DND-41 (cell line): ENCODE data around the gene NMUR1.

Experiments used
- ATAC-seq: fragments of 200-7000 bp; cut with Tn5 transposase; 3 replicates; pipeline ENCODE4 v1.9.1; 2021; ENCODE audit warnings: low read depth; ENCODE audit not compliant: insufficient read depth
- DNase-seq: peaks from one replicate; pipeline ENCODE4 v3.0.0-alpha.2; 2020
- H2AFZ ChIP-seq: 2 replicates; pipeline ENCODE4 v1.6.0; 2012; ENCODE audit warnings: low read depth, low read length
- H3K27ac ChIP-seq: 2 replicates; pipeline ENCODE4 v1.5.1; 2012; ENCODE audit warnings: low read length, inconsistent platforms
- H3K27me3 ChIP-seq: fragments of 200-600 bp; sonication (generic); 2 replicates; pipeline ENCODE4 v1.6.0; 2012; ENCODE audit warnings: low read length, mild to moderate bottlenecking, inconsistent platforms; ENCODE audit not compliant: insufficient read depth, poor library complexity
- H3K36me3 ChIP-seq: 2 replicates; pipeline ENCODE4 v1.5.1; 2012; ENCODE audit warnings: low read length, inconsistent platforms; ENCODE audit not compliant: insufficient read depth
- H3K4me1 ChIP-seq: 2 replicates; pipeline ENCODE4 v1.5.1; 2012; ENCODE audit warnings: mild to moderate bottlenecking, low read length; ENCODE audit not compliant: insufficient read depth
- H3K4me2 ChIP-seq: 2 replicates; pipeline ENCODE4 v1.6.0; 2012; ENCODE audit warnings: mild to moderate bottlenecking, moderate library complexity, low read length, inconsistent platforms; ENCODE audit not compliant: insufficient read depth
- H3K4me3 ChIP-seq, 2 experiments: fragments of 200-600 bp in 1 of 2; shearing (Covaris generic) in 1 of 2; 2 replicates each; pipeline ENCODE4 v1.5.1; 2012 to 2016; ENCODE audit warnings: inconsistent platforms in 2 of 2, low read length in 2 of 2, mild to moderate bottlenecking in 2 of 2, low read depth in 1 of 2, moderate library complexity in 1 of 2
- H3K79me2 ChIP-seq: 2 replicates; pipeline ENCODE4 v1.6.0; 2012; ENCODE audit warnings: low read length, inconsistent platforms; ENCODE audit not compliant: insufficient read depth
- H3K9ac ChIP-seq: 2 replicates; pipeline ENCODE4 v1.6.0; 2012; ENCODE audit warnings: low read depth, mild to moderate bottlenecking, inconsistent platforms, low read length, moderate library complexity
- H3K9me3 ChIP-seq: 2 replicates; pipeline ENCODE4 v1.5.1; 2012; ENCODE audit warnings: low read length, moderate library complexity, mild to moderate bottlenecking, inconsistent platforms; ENCODE audit not compliant: insufficient read depth, severe bottlenecking
- H4K20me1 ChIP-seq: 2 replicates; pipeline ENCODE4 v1.6.0; 2012; ENCODE audit warnings: low read length; ENCODE audit not compliant: insufficient read depth
- CTCF ChIP-seq: IDR thresholded peaks from 2 replicates; pipeline ENCODE4 v1.5.1; 2012; ENCODE audit warnings: borderline replicate concordance, low read length, moderate library complexity, mild to moderate bottlenecking; ENCODE audit not compliant: poor library complexity, severe bottlenecking; ENCODE audit errors: extremely low read depth
- EZH2 ChIP-seq: IDR thresholded peaks from 3 replicates; pipeline ENCODE4 v1.6.1; 2012; ENCODE audit warnings: borderline replicate concordance, low read depth, mild to moderate bottlenecking, moderate library complexity, low read length, inconsistent platforms; ENCODE audit not compliant: severe bottlenecking

Gene NMUR1

GRCh38 chr2:231512222-231512621, 18.0 kb downstream of the NMUR1 start:
- DNase-seq (no peak), ATAC-seq (no peak)
- no peaks in the 10 kb centered on the region for H4K20me1 ChIP-seq
- H3K9me3 ChIP-seq, result no peaks in the 10 kb centered on the region
- H3K4me3 ChIP-seq, result no peak overlapping the region
- H3K27ac ChIP-seq, result no peak overlapping the region
- H2AFZ ChIP-seq, result no peak overlapping the region
- no peaks in the 10 kb centered on the region for H3K79me2 ChIP-seq
- H3K36me3 ChIP-seq, result no peaks in the 10 kb centered on the region
- no peak overlapping the region for H3K9ac ChIP-seq
- H3K4me2 ChIP-seq, result no peak overlapping the region
- TF ChIP-seq EZH2 (no peak), CTCF (no peak)
- no peaks in the 10 kb centered on the region for H3K27me3 ChIP-seq
- H3K4me1 ChIP-seq, result peaks cover 27% of the 10 kb centered on the region

DNA sequence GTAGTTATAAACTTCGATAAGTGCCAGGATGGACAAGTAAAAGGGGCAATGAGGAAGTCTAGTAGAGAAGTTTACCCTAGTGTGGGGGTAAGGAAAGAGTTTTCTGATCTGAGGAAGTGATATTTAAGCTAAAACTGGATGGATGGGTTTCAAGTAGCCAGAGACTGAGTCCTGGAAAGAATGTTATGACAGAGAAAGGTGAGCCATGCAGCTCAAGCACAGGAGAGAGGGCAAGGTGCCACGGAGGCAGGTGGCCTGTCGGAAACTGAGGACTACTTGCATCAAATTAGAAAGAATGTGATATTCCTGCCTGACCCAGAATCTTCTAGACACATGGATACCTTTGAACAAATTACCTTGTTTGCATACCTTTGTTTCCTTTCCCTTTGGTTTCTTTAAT, 26.5 kb downstream of the NMUR1 start:
- no peaks in the 10 kb centered on the region for H3K4me1 ChIP-seq
- H3K27me3 ChIP-seq, result no peaks in the 10 kb centered on the region
- H3K4me2 ChIP-seq, result no peak overlapping the region
- TF ChIP-seq EZH2, result no peak
- no peak for TF ChIP-seq CTCF
- no peaks in the 10 kb centered on the region for H3K9me3 ChIP-seq
- DNase-seq (no peak), ATAC-seq (no peak)
- H2AFZ ChIP-seq, result no peak overlapping the region
- no peak overlapping the region for H3K27ac ChIP-seq
- H3K9ac ChIP-seq, result no peak overlapping the region
- no peaks in the 10 kb centered on the region for H3K36me3 ChIP-seq
- no peaks in the 10 kb centered on the region for H3K79me2 ChIP-seq
- H3K4me3 ChIP-seq, result no peak overlapping the region
- no peaks in the 10 kb centered on the region for H4K20me1 ChIP-seq

DNA sequence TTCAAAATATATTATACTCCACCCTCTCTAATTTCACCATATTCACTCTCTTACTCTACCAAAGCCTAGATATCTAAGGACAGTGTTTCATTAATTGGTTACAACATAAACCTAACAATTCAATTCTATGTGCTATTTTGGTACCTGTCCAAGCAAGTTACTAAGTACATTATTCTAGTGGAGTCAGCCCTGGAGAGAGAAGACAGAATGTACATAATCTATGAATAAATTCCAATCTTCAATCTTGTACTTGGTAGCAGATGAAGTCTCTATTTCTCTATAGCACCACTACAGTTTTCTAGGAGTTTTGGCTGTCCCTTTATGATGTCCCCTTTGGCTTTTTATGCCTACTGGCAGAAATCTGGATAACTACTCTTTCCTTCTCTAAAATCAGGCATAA, 27.6 kb downstream of the NMUR1 start:
- H2AFZ ChIP-seq, result no peak overlapping the region
- H3K4me2 ChIP-seq, result no peak overlapping the region
- H3K4me3 ChIP-seq, result no peak overlapping the region
- ATAC-seq (no peak), DNase-seq (no peak)
- TF ChIP-seq CTCF (no peak), EZH2 (no peak)
- H3K9ac ChIP-seq, result no peak overlapping the region
- no peaks in the 10 kb centered on the region for H3K79me2 ChIP-seq
- no peaks in the 10 kb centered on the region for H3K27me3 ChIP-seq
- no peak overlapping the region for H3K27ac ChIP-seq
- no peaks in the 10 kb centered on the region for H3K9me3 ChIP-seq
- no peaks in the 10 kb centered on the region for H3K36me3 ChIP-seq
- H4K20me1 ChIP-seq, result no peaks in the 10 kb centered on the region
- H3K4me1 ChIP-seq, result no peaks in the 10 kb centered on the region

- Histone ChIP-seq H3K27ac (no peak overlapping the region), H4K20me1 (no peaks in the 10 kb centered on the region), H3K9ac (no peak overlapping the region), H3K36me3 (no peaks in the 10 kb centered on the region), H3K9me3 (no peaks in the 10 kb centered on the region), H3K4me2 (no peak overlapping the region), H3K27me3 (no peaks in the 10 kb centered on the region), H3K79me2 (no peaks in the 10 kb centered on the region), H3K4me1 (no peaks in the 10 kb centered on the region), H2AFZ (no peak overlapping the region), H3K4me3 (no peak overlapping the region)
- no peak for TF ChIP-seq EZH2
- no peak for TF ChIP-seq CTCF
- ATAC-seq (no peak), DNase-seq (no peak)
Observed at GRCh38 chr2:231497651-231498050, 32.6 kb downstream of the NMUR1 start.
